ENCODE data around the gene IGSF3.
"Not testable (repeated sequence)": the region's sequence is repeated elsewhere in the genome, so short reads cannot be mapped to it uniquely, and the experiment has no call there.

Gene IGSF3

GRCh38 chr1:116625155-116625554 is 42.4 kb downstream of the IGSF3 start:
- H3K27me3 ChIP-seq (ENCODE audit: insufficient read depth, poor library complexity, severe bottlenecking); DNase-seq (ENCODE audit: low read depth in 1 of 2, low spot score in 1 of 2); H3K27ac ChIP-seq (replicated peaks); H3K4me3 ChIP-seq (replicated peaks; ENCODE audit: insufficient read depth, low read length): not testable (repeated sequence)

DNA sequence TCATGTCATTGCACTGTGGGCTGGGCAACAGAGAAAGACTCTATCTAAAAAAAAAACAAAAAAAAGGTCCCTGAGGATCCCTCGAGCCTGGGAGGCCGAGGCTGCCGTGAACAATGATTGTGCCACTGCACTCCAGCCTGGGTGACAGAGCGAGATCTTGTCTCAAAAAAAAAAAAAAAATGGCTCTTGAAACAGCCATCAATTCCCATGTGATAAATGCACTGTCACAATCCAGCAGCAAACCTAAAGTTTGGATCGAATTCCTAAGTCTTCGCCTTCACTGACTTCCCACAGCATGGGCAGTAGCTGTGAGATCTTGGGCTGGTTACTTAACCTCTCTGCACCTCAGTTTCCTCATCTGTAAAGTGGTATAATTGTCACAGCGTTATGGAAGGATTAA is 43.5 kb downstream of the IGSF3 start:
- H3K4me3 ChIP-seq (replicated peaks; ENCODE audit: insufficient read depth, low read length): no peak overlapping the region
- no peak for DNase-seq (ENCODE audit: low read depth in 1 of 2, low spot score in 1 of 2)
- H3K27me3 ChIP-seq (ENCODE audit: insufficient read depth, poor library complexity, severe bottlenecking): no peaks in the 10 kb centered on the region
- TF ChIP-seq, protein P1, sequence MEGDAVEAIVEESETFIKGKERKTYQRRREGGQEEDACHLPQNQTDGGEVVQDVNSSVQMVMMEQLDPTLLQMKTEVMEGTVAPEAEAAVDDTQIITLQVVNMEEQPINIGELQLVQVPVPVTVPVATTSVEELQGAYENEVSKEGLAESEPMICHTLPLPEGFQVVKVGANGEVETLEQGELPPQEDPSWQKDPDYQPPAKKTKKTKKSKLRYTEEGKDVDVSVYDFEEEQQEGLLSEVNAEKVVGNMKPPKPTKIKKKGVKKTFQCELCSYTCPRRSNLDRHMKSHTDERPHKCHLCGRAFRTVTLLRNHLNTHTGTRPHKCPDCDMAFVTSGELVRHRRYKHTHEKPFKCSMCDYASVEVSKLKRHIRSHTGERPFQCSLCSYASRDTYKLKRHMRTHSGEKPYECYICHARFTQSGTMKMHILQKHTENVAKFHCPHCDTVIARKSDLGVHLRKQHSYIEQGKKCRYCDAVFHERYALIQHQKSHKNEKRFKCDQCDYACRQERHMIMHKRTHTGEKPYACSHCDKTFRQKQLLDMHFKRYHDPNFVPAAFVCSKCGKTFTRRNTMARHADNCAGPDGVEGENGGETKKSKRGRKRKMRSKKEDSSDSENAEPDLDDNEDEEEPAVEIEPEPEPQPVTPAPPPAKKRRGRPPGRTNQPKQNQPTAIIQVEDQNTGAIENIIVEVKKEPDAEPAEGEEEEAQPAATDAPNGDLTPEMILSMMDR (IDR thresholded peaks at IDR 0.05; ENCODE audit: insufficient read depth, low read length): no peak
- TF ChIP-seq GABPA (IDR thresholded peaks at IDR 0.05; ENCODE audit: low read depth): no peak
- TF ChIP-seq SPI1 (IDR thresholded peaks at IDR 0.05; ENCODE audit: borderline replicate concordance, low read depth): no peak
- TF ChIP-seq POLR2AphosphoS5 (IDR thresholded peaks at IDR 0.05; ENCODE audit: low read depth): no peak
- no peak for TF ChIP-seq REST (IDR thresholded peaks at IDR 0.05; ENCODE audit: insufficient replicate concordance, low read depth)
- H3K27ac ChIP-seq (replicated peaks): no peak overlapping the region

DNA sequence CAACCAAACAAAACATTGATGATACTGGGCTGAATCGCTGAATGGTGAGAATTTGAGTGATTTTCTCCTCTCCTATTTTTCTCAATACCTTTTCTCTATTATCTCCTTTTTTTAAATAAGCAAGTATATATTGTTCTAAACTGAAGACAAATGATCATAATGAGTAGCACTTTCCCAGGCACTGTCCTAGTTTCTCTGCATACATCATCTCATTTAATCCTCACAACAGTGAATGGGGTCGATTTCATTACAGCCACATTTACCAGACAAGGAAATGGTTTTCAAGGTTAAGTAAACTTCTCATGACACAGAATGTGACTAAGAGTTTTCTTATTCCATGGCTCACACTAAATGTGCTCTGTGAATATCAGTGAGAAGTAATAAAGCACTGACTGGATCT is 45.0 kb downstream of the IGSF3 start:
- DNase-seq (ENCODE audit: low read depth in 1 of 2, low spot score in 1 of 2); H3K4me3 ChIP-seq (replicated peaks; ENCODE audit: insufficient read depth, low read length); H3K27ac ChIP-seq (replicated peaks): not testable (repeated sequence)

GRCh38 chr1:116621756-116622155 is 45.8 kb downstream of the IGSF3 start:
- not testable (repeated sequence) for DNase-seq (ENCODE audit: low read depth in 1 of 2, low spot score in 1 of 2); H3K27me3 ChIP-seq (ENCODE audit: insufficient read depth, poor library complexity, severe bottlenecking); H3K4me3 ChIP-seq (replicated peaks; ENCODE audit: insufficient read depth, low read length); H3K27ac ChIP-seq (replicated peaks)

More for the DNA sequence above, 45.0 kb downstream of the IGSF3 start:
- not testable (repeated sequence) for H3K27me3 ChIP-seq (ENCODE audit: insufficient read depth, poor library complexity, severe bottlenecking)

DNA sequence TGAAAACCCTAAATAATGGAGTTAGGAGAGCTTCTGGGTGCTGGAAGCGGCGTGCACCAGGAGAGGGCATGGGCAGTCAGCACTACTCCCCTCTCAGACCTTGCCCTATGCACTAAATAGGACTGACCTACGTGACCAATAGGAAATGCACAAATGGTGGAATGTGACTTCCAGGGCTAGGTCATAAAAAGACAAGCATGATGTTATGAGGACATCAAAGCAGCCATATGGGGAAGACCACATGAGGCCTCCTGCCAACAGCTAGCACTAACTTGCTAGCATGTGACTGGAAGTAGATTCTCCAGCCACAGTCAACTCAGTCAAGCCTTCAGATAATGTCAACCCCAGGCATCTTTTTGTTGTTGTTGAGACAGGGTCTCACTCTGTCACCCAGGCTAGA is 47.1 kb downstream of the IGSF3 start:
- H3K4me3 ChIP-seq (replicated peaks; ENCODE audit: insufficient read depth, low read length); DNase-seq (ENCODE audit: low read depth in 1 of 2, low spot score in 1 of 2); H3K27ac ChIP-seq (replicated peaks); H3K27me3 ChIP-seq (ENCODE audit: insufficient read depth, poor library complexity, severe bottlenecking): not testable (repeated sequence)

DNA sequence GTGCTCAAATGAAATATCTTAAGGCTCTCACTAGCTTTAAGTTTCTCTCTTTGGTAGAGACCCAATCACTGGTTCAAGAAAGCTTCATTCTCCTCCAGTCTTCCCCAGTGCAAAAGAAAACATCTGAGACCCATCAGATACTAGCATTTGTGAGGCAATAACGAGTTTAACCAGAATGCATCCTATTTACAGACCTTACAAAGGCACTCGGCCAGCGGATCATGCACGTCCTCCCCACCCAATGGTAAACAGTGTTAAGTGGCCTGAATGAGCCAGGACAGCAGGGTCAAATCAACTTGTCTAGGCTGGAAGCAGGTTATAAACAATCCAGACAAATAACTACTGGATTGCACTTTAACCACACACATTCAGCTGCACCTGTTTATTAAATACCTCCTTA is 48.4 kb downstream of the IGSF3 start:
- H3K27me3 ChIP-seq (ENCODE audit: insufficient read depth, poor library complexity, severe bottlenecking); H3K4me3 ChIP-seq (replicated peaks; ENCODE audit: insufficient read depth, low read length); DNase-seq (ENCODE audit: low read depth in 1 of 2, low spot score in 1 of 2); H3K27ac ChIP-seq (replicated peaks): not testable (repeated sequence)

DNA sequence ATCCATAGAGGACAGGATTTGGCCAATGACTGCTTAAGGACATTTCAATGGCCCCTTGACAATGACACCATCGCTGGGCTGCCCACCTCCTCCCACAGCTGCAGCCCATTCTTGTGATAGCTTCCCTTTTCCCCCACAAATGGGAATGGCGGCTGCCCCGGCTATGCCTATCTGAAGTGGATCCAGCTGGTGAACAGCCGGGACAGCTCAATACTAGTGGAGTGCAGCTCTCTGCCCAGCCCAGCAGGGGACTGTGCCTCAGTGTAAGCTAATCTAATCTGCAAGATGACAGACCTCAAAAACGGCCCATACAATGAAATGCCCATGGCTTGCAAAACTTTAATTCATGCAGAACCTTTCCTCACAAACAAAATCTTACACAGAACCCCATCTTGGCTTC is 49.7 kb downstream of the IGSF3 start:
- not testable (repeated sequence) for DNase-seq (ENCODE audit: low read depth in 1 of 2, low spot score in 1 of 2); H3K4me3 ChIP-seq (replicated peaks; ENCODE audit: insufficient read depth, low read length); H3K27me3 ChIP-seq (ENCODE audit: insufficient read depth, poor library complexity, severe bottlenecking); H3K27ac ChIP-seq (replicated peaks)

GRCh38 chr1:116613825-116614224 is 53.7 kb downstream of the IGSF3 start:
- not testable (repeated sequence) for H3K27ac ChIP-seq (replicated peaks); H3K27me3 ChIP-seq (ENCODE audit: insufficient read depth, poor library complexity, severe bottlenecking); H3K4me3 ChIP-seq (replicated peaks; ENCODE audit: insufficient read depth, low read length); DNase-seq (ENCODE audit: low read depth in 1 of 2, low spot score in 1 of 2)

DNA sequence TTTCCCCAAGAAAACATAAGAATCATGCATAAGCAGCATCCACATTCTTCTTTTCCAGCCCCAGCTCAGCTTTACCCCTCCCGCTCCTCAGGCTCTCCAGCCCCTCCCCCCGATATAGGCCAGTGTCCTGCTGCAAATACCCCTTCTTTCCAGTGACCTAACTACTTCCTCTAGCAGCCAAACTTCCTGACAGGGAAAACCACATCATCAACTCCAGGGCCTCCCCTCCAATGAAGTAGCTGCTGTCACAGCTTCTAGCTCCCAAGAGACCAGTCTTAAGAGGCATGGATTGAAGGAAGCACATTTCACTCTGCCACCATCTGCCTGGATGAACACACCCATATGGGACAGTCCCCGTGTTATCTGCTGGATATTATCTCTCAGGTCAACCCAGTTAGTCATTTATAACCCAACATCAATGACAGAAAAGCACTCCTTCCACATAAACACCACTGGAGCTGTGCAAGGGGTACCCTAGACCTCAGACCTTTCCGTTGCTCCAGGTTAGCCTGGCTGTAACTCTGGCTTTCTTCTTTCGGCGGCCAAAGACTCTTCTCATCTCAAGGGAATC is 57.6 kb downstream of the IGSF3 start:
- not testable (repeated sequence) for H3K27me3 ChIP-seq (ENCODE audit: insufficient read depth, poor library complexity, severe bottlenecking); DNase-seq (ENCODE audit: low read depth in 1 of 2, low spot score in 1 of 2); H3K27ac ChIP-seq (replicated peaks); H3K4me3 ChIP-seq (replicated peaks; ENCODE audit: insufficient read depth, low read length)

DNA sequence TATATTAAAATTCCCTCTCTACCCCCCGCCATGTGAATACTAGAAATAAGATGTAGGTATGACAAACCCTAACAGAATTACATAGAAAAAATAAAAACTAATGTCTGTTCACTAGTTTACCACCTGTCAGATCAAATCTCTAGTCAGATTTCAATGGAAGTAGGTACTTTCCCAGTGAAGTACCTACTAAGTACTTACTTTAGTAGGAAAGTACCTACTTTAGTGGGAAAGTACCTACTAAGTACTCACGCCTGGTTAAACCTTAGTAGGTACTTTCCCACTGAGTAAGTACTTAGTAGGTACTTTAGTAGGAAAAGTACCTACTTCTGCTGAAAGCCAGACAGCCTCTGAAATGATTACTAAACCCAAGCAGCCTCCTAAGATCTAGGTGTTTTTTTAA is 58.7 kb downstream of the IGSF3 start:
- not testable (repeated sequence) for H3K27ac ChIP-seq (replicated peaks); H3K4me3 ChIP-seq (replicated peaks; ENCODE audit: insufficient read depth, low read length); DNase-seq (ENCODE audit: low read depth in 1 of 2, low spot score in 1 of 2); H3K27me3 ChIP-seq (ENCODE audit: insufficient read depth, poor library complexity, severe bottlenecking)

- H3K27me3 ChIP-seq (ENCODE audit: insufficient read depth, poor library complexity, severe bottlenecking); H3K4me3 ChIP-seq (replicated peaks; ENCODE audit: insufficient read depth, low read length); H3K27ac ChIP-seq (replicated peaks): not testable (repeated sequence)
- peak in 1 of 2 experiments; percentile 9 for DNase-seq (ENCODE audit: low read depth in 1 of 2, low spot score in 1 of 2)
These were observed 59.4 kb downstream of the IGSF3 start for GRCh38 chr1:116608151-116608550.

GRCh38 chr1:116607463-116607862 is 60.1 kb downstream of the IGSF3 start:
- not testable (repeated sequence) for H3K4me3 ChIP-seq (replicated peaks; ENCODE audit: insufficient read depth, low read length); H3K27ac ChIP-seq (replicated peaks); H3K27me3 ChIP-seq (ENCODE audit: insufficient read depth, poor library complexity, severe bottlenecking); DNase-seq (ENCODE audit: low read depth in 1 of 2, low spot score in 1 of 2)
